ENCODE data around the gene WDR53.
"Not testable (repeated sequence)": the region's sequence is repeated elsewhere in the genome, so short reads cannot be mapped to it uniquely, and the experiment has no call there.

The WDR53 gene

GRCh38 chr3:196558476-196558875 is 9.9 kb downstream of the WDR53 start:
- DNase-seq: no peak

GRCh38 chr3:196557236-196557635 is 11.1 kb downstream of the WDR53 start:
- DNase-seq: no peak

GRCh38 chr3:196555295-196555694 is 13.1 kb downstream of the WDR53 start:
- DNase-seq: no peak

- DNase-seq: no peak
Observed at GRCh38 chr3:196554205-196554604, 14.1 kb downstream of the WDR53 start.

- DNase-seq: no peak
Observed at GRCh38 chr3:196553551-196553950, 14.8 kb downstream of the WDR53 start.

GRCh38 chr3:196552253-196552652 is 16.1 kb downstream of the WDR53 start:
- DNase-seq: no peak

GRCh38 chr3:196550172-196550571 is 18.2 kb downstream of the WDR53 start:
- not testable (repeated sequence) for DNase-seq

GRCh38 chr3:196549312-196549711 is 19.0 kb downstream of the WDR53 start:
- DNase-seq: not testable (repeated sequence)

- DNase-seq: no peak
Observed at GRCh38 chr3:196547067-196547466, 21.3 kb downstream of the WDR53 start.

- DNase-seq: no peak
Observed at GRCh38 chr3:196546537-196546936, 21.8 kb downstream of the WDR53 start.

- no peak for DNase-seq
Observed at GRCh38 chr3:196544491-196544992, 23.8 kb downstream of the WDR53 start.

- no peak for DNase-seq
Observed at GRCh38 chr3:196541684-196542445, 26.5 kb downstream of the WDR53 start.

GRCh38 chr3:196537319-196537984 is 30.9 kb downstream of the WDR53 start:
- DNase-seq: peak; percentile 39

GRCh38 chr3:196533260-196533681 is 35.1 kb downstream of the WDR53 start:
- DNase-seq: no peak

- no peak for DNase-seq
Observed at GRCh38 chr3:196531418-196531817, 36.9 kb downstream of the WDR53 start.

- peak; percentile 91 for DNase-seq
Observed at GRCh38 chr3:196528639-196529233, 39.6 kb downstream of the WDR53 start.

- DNase-seq: no peak
Observed at GRCh38 chr3:196525141-196525540, 43.2 kb downstream of the WDR53 start.

GRCh38 chr3:196524527-196524926 is 43.8 kb downstream of the WDR53 start:
- no peak for DNase-seq

- DNase-seq: no peak
Observed at GRCh38 chr3:196523841-196524240, 44.5 kb downstream of the WDR53 start.

GRCh38 chr3:196521291-196521690 is 47.1 kb downstream of the WDR53 start:
- DNase-seq: not testable (repeated sequence)

- no peak for DNase-seq
Observed at GRCh38 chr3:196519718-196520082, 48.7 kb downstream of the WDR53 start.

GRCh38 chr3:196518966-196519717 is 49.2 kb downstream of the WDR53 start:
- DNase-seq: peak; percentile 86

- peak; percentile 99 for DNase-seq
Observed at GRCh38 chr3:196517919-196518318, 50.4 kb downstream of the WDR53 start.

Data from RPMI8226 (cell line).